HL-60 (cell line): ENCODE measurements around the gene LGALS9.

Experiments
- CTCF ChIP-seq: IDR thresholded peaks from one replicate; pipeline ENCODE4 v1.5.1; 2011; ENCODE audit warnings: low read length, control low read depth, inconsistent platforms; ENCODE audit not compliant: insufficient read depth
- GABPA ChIP-seq: IDR thresholded peaks from 2 replicates; pipeline ENCODE4 v1.6.1; 2012; ENCODE audit warnings: low read depth
- POLR2AphosphoS5 ChIP-seq: IDR thresholded peaks from 2 replicates; pipeline ENCODE4 v1.6.1; 2012; ENCODE audit warnings: low read depth
- REST ChIP-seq: IDR thresholded peaks from 2 replicates; pipeline ENCODE4 v1.6.1; 2012; ENCODE audit warnings: low read depth; ENCODE audit not compliant: insufficient replicate concordance
- SPI1 ChIP-seq: IDR thresholded peaks from 2 replicates; pipeline ENCODE4 v1.6.1; 2012; ENCODE audit warnings: low read depth, mild to moderate bottlenecking, borderline replicate concordance

- no peak for TF ChIP-seq CTCF
- TF ChIP-seq REST: no peak
- TF ChIP-seq POLR2AphosphoS5: no peak
- TF ChIP-seq SPI1: no peak
- no peak for TF ChIP-seq GABPA
These were observed 29.0 kb upstream of the LGALS9 start for GRCh38 chr17:27601975-27602302.
